HK-2 (cell line): Measurements from ENCODE around the gene BCDIN3D.
"Not testable (repeated sequence)": the region's sequence is repeated elsewhere in the genome, so short reads cannot be mapped to it uniquely, and the experiment has no call there.

Experiments
- DNase-seq: peaks from one replicate; pipeline ENCODE4 v3.0.0-alpha.2; 2018; ENCODE audit not compliant: unreplicated experiment

BCDIN3D gene

DNA sequence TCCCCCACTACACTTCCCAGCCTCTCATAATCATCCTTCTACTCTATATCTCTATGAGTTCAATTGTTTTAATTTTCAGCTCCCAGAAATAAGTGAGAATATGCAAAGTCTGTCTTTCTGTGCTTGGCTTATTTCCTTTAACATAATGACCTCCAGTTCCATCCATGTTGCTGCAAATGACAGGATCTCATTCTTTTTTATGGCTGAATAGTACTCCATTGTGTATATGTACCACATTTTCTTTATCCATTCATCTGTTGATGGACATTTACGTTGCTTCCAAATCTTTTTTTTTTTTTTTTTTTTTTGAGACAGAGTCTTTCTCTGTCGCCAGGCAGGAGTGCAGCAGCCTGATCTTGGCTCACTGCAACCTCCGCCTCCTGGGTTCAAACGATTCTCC is 13.0 kb upstream of the BCDIN3D start:
- DNase-seq: not testable (repeated sequence)

DNA sequence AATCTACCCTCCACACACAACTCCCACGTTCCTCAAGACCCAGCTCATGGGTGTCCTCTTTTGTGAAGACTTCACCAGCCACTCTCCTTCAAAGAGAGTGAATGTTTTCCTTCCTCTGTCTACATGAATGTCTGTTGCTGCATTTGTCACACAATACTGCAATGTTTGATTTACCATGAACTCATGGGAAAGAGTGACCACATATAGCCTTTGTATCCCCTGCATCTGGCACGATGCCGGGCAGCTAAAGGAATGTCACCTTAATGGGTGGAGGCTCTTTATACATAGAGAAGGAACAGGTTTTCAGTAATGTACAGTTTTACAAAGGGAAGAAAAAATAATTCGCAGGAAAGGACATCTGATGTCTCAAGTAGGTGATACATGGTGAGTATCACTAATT is 12.1 kb upstream of the BCDIN3D start:
- DNase-seq: no peak

DNA sequence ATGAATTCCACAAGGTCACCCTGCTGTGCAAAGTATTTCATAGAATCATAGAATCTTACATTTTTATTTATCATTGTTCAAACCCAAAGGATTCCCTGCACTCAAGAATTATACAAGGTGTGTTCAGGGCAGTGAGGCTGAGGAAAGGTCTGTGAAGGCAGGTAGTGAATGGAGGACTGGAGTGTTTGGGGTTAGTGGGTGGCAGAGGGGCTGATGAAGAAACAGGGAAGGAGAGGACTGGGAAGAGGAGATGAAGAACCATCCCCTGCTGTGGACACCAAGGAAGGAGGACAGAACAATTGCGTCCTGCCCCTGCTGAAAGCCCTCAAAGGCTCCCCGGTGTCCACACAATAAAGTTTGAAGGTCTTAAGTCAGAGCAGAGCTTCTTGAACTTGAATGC is 10.8 kb upstream of the BCDIN3D start:
- DNase-seq: no peak

DNA sequence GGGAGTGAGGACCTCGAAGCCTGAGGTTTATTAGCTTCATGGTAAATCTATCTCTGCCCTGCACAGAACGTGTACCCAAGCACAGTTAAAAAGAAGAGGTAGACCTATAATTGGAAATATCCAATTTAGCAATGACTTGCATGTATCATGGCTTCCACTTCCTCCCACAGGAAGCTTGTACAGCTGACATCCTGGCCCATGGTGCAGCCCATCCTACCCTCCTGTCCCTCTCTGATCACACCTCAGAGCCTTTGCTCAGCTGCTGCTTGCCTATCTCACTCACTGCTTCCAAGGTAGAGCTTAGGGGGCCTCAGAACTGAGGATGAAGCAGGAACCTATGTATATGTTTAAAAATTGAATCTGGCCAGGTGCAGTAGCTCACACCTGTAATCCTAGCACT is 4.3 kb upstream of the BCDIN3D start:
- DNase-seq: no peak

DNA sequence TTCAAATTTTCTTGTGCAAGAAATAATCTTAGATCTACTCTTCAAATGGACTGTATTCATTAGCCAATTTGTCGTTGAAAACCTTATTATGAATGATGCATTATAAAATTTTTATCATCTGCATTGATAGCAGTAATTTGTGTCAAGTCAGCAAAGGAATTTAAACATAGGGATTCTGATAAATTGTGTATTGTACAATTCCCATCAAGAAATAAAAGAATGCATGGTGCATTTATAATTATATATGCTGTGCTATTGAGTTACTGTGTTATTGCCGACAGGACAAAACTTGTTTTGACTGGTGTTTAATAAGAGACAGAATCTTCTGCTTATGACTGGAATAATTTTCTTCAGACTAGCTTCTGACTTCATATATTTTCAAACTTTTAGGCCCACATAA is 3.1 kb upstream of the BCDIN3D start:
- DNase-seq: no peak

DNA sequence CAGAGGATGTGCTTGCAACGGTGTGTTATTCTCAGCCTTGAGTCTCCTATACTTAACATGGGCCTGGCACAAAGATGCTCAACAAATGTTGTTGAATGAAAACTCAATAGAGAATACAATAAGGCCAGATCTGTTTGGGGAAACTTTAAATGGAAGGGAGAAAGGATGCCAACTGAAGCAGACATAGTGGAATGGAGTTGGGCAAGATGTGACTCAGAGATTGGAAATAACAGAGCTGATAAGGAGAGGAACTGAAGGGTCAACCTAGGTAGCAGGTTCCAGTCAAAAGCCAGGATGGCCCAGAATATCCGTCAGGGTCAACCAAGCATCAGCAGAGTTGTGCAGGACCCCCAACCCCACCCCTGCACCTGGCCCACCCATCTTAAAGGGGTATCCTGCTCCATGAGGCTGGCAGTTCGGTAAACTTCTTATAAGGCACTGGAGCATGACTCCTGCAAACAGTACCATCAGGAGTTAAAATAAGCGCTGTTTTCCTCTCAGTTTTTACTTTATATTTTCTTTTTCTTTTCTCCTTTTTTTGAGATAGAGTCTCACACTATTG is 1.1 kb upstream of the BCDIN3D start:
- no peak for DNase-seq

DNA sequence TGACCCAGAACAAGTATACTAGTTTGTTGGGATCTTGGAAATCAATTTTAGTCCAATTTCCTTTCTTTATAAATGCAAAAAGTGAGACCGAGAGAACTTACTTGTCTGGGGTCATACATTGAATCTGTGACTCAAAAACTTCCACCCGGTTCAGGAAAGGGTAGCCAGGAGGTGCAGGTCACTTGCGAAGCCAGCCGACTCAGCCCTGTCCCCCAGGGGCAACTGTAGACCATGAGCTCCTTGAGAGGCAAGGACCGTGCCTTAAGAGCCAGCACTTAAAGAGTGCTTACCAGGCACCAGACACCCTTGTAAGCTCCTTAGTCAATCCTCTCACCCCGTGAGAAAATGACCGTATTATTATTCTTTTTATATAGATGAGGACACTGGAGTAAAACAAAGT is 505 bp upstream of the BCDIN3D start:
- no peak for DNase-seq

DNA sequence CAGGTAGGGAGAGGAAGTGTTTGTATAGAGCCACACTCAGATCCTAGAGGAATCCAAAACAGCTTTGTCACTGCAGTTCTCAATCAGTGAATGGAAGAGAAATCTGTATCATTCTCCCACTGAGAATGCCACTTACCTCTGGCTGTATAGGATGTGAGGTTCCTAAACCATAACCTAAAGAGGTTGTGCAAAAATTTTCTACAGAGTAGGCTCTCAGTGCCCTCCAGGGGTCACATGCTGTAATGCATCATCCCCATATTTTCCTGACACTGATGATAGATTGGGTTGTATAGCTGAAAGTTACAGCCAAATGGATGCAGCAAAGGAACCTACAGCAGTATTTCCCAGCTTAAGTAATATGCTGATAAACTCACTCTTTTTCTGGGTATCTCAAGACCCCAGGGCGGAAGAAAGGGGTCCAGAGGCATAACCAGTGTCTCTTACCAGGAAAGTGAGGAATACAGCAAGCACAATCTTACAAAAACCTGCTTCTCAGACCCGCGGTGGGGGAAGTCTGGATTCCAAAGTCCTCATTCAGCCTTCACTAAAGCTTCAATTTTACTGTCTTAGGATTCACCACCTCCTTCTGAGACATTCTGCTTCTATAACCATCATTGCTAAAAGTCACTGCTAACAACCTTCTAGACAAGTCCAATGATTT is 3.8 kb downstream of the BCDIN3D start:
- peak; percentile 26 for DNase-seq

DNA sequence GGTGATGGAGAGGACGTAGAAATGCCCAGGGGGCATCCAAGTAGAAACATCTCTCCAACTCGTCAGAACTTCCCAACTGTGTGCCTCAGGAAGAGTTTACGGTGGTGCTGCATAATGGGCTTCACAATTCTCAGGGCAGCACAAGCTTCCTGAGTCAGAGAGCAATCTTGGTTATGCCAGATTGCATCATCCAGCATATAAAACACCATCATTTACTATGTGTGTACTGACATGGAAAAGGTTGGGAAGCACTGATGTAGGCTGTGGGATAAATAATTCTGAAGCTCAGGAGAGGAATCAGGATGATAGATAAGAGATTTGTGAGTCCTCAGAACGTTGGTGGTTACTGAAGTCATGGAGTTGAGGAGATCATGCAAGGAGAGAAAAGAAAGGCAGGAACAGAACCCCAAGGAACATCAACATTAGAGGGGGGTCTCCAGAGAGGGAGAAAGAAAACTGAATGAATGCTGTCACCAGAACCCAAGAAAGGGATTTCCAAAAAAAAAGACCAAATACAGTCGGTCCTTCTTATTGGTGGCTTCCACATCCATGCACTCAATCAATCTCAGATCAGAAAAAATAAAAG is 10.0 kb downstream of the BCDIN3D start:
- DNase-seq: no peak

DNA sequence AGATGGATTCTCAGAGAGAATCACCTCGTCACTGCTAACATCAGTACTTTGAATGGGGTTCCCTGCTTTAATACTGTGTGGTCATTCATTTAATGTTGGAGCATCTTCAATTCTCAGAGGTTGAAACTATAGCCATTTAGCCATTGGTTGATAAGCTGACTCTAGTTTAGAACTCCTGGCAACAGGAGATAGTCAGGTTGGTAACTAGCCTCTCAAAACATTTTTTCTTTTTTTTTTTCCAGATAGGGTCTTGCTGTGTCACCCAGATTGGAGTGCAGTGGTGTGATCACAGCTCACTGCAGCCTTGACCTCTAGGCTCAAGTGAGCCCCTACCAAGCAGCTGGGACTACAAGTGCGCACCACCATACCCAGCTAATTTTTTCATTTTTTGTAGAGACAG is 11.2 kb downstream of the BCDIN3D start:
- no peak for DNase-seq

DNA sequence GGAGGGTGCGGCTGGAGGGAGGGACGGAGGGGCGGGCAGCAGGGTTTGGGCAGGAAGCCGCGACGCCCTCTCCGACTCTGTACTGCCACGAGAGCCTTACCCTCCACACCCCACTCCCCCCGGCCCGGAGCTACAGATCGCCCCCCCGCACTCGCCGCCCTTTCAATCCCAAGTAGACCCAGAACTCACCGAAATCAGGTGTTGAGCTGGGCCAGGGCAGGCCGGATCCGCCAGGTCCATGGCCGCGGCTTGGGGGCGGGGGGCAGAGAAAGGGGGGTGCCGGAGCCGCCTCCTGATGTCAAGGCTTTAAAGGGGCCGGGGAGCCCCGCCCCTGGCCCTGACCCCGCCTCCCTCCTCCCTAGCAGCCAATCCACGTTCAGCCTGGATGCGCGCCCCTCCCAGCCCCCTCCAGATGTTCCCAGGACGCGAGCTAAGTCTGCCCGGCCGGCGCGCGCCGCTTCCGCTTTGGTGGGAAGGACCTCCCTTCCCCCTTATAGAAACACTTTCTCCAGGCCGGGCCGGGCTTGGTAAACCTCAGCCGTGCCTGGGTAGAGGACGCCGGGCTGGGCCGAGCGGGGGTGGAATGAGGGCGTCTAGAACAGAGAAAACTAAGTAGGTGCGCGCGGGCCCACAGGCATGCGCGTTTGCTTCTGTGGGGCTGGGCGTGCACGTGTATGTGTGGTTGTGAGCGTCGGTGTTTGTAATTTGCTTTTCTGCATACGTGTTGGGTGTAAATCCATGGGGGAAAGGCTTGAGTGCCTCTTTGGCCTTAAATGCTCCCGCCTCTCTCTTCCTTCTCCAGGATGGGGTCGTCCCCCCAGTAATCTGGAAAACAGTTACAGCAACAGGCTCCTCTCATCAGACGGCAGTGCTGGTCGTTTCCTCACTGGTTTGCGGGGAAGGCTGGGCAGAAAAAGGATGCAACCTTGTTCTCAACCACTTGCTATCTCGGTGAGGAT is 14.5 kb downstream of the BCDIN3D start, which contains the start of gene NCKAP5L:
TSS of gene NCKAP5L (minus strand) at position 281 of the 959 bp plus-strand sequence. CDS start 24,369 bp downstream, outside the sequence.
- DNase-seq: peak; percentile 96

DNA sequence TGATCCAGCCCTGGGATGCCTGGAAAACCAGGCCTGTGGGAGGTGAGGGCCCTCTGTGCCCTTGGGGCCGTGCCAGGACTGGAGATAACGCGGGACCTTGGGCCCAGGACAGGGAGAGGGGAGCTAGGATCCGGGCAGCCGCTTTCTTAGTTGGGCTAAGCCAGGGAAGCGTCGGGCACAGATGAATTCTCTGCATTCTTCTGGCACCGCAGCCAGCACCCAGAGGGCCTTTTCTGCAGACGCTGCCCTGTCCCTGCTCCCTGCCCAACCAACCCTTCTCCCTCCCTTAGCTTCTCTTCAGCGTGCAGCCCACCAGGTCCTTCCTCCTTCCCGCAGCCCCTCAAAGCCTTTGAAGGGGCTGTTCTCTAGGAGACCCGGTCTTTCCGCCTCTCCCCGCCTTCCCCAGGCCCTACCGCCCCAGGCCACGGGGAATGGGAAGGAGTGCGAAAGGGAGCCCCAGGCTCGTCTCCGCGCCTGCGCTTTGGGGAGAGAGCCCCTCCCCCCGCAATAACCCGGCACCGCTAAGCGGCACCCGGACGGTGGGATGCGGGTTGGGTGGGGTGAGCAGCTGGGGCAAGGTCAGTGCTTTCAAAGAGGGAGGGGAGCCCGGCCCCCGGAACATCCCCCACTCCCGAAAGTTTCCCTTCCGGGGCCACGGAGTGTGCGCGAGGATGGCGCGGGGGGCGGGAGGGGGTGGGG is 15.4 kb downstream of the BCDIN3D start:
- DNase-seq: peak; percentile 69

DNA sequence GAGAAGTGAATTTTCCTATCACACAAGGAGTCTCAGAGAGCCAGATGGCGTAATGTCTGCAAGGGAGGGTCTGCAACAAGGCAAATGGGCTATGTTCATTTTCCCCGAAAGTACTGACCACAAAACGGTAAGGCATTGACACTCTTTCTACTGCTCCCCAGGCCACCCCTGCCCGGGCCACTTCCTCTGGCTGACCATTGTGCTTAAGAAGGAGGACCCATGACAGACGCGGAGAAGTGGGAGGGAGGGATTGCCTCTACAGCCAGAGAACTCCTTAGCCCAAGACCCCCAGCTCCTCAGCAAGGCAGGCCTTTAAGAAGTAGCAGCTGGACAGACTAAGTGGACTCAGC is 15.9 kb downstream of the BCDIN3D start:
- no peak for DNase-seq

DNA sequence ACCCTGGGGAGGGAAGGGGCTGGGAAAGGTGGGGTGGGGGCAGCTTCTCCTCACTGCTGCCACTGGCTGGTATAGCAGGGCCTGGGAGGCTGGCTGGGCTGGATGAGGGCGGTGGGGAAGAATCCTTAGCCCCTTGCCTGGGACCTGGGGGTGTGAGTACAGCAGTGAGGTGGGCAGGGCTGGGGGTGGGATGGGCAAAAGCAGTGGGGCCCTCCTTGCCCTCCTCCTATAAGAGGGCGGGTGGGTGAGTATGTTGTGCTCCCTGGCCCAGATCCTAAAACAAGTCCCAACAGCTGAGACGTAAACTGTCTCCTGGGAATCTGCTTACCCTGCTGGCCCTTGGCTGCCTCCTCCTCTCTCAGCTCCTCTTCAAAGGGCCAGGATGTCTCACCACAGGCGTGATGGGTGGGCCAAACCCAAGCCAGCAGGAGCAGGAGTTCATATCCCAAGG is 16.9 kb downstream of the BCDIN3D start:
- DNase-seq: no peak

DNA sequence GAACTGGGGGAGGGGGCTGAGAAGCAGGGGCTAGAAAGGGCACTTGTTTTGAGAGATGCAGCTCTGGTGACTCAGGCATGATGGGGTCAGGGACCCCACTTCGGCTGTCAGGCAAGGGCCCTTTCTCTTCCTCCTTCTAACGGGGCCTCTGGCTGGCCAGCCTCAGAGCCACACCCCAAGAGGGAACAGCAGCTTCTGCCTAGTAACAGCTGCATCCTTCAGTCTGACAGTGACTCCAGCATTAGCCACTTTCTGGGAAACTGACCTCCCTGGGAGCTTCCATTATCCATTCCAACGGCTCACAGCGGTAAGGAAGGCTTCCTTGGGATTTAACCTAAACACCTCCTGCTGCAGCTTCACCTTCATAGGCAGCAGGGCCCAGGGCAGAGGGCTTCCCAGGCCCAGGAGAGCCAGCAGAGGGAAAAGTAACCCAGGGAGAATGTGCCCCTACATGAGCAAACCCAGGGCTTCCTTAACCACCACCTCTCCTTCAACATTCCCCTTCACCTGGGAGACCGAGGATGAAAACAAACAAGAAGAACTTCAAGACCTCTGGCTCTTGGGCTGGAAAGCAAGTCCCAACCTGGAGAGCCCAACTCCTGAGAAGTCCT is 17.4 kb downstream of the BCDIN3D start:
- DNase-seq: no peak

DNA sequence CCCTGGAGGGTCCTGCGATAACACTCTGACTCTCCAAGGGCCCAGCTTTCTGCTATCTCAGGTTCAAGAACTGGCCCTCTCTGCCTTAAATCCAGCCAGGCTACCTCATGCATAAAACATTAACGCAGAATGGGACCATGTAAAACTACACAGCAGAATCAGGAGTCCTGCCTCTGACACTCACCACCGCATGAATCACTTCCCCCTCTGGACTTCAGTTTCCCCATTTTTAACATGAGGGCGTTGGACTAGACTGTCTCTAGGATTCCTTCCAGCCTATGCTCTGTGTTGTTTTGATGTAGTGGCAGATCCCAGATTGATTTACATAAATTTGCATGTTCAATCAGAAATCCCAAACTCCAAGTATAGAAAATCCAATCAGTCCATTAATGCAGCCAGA is 18.0 kb downstream of the BCDIN3D start:
- DNase-seq: no peak

DNA sequence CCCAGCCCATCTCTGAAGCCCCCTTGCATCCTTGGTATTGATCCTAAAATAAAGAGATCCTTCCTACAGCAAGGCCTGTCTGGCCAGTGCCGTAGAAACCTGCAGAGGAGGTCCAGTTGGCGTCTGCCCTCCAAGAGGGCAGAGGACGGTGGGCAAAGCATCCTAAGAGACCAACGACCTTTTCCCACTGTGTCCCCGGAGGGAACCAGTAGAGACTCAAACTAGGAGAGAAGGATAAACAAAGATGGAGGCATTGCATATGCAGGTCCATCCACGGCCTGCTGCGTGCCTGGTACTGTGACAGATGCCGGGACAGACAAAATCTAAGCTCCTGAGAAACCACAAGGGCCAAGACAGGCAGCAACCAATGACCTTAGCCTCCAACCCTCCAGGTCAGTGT is 18.5 kb downstream of the BCDIN3D start:
- DNase-seq: no peak

DNA sequence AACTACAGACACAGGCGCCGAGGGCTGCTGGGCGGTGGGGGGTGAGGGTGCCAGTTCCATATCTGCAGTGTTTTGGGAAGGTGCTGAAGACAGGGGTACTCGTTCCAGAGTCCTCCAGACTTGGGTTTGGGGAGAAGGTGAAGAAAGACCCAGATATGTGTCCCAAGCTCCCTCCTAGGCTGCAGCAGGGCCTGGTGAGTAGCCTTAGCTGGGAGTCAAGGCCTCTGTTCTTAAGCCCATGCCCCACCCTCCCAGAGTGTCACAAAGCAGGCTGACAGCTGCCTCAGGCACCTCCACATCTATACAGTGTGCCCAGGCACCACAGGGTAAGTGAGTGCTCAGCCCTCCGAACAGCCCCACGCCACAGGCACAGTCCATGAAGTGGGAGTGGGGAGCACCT is 19.0 kb downstream of the BCDIN3D start:
- no peak for DNase-seq

DNA sequence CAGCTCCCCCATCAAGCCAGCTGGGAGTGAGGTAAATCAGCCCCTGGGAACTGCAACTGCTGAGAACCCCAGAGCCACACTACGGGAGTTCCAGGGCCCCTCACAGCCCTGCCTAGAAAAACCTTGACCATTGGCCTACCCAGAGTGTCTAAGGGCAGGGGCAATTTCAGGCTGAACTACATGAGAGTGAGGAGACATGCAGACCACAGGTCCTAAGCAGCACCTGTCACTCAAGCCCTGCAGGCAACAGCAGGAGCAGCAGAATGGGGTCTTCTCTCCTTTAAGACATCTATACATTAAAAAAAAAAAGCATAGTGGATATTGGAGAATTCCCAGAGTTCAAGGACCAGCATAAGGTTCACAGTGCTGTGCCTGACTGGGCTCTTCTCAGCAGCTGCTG is 19.6 kb downstream of the BCDIN3D start:
- no peak for DNase-seq

DNA sequence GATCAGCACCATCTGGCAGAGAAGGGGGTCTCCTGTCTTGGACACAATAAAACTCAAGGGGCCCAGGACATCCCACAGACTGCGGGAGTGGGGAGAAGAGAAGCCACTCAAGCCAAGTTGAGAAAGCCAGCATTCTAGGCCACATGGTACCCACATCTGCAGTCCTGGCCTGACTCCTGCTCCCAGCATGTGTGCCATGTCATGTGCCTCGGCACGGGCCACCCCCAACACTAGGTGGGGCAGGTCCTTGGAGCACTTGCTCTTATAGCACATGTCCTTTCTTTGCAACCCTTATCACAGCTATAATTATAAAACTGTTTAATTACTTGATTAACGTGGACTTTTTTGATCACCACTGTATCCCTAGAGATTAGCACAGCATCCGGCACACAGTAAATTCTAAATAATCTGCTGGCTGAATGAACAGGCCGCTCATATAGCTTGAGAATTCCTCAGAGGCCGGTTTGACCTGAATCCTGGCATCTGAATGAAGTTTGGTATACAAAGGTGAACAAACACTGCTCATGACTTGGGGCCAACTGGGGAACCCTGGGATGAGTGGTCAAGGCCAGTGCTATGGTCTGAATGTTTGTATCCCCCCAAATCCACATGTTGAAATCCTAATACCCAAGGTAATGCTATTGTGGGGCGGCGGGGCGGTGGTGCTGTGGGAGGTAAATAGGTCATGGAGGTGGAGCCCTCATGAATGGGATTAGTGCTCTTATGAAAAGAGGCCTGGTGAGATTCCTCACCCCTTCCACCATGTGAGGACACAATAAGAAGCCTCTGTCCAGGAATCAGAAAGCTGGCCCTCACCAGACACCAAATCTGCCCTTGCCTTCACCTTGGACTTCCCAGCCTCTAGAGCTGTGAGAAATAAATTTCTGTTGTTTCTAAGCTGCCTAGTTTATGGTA is 21.3 kb downstream of the BCDIN3D start:
- DNase-seq: no peak
